Lung (tissue), 12 donors: ENCODE data around the gene AP3S2. TPM values are rescaled to one million over a fixed set of nuclear protein-coding genes. Genes with fewer than 3 reads are reported as not detected.

Source experiments
- ATAC-seq: fragments of 200-7000 bp; cut with Tn5 transposase; one replicate; pipeline ENCODE4 v1.9.1; 2020; ENCODE audit warnings: moderate number of reproducible peaks; ENCODE audit not compliant: insufficient read depth, low FRiP score
- DNase-seq, 3 donors: peaks; one replicate each; pipeline ENCODE4 v3.0.0-alpha.2; 2013 to 2017
- H3K27ac ChIP-seq, 2 donors: one replicate each; pipeline ENCODE4 v1.5.1; 2013; ENCODE audit warnings: mild to moderate bottlenecking in 2 of 2, moderate library complexity in 2 of 2, control low read depth in 1 of 2, inconsistent platforms in 1 of 2, low read depth in 1 of 2, low read length in 1 of 2
- H3K27me3 ChIP-seq, 3 donors: one replicate each; pipeline ENCODE4 v1.5.1; 2013; ENCODE audit warnings: low read length in 2 of 3; ENCODE audit not compliant: control insufficient read depth in 3 of 3, insufficient read depth in 3 of 3
- H3K36me3 ChIP-seq, 4 donors: one replicate each; pipeline ENCODE4 v1.5.1; 2013; ENCODE audit warnings: low read length in 4 of 4, mild to moderate bottlenecking in 1 of 4, moderate library complexity in 1 of 4; ENCODE audit not compliant: control insufficient read depth in 4 of 4, insufficient read depth in 4 of 4
- H3K4me1 ChIP-seq, 5 donors: one replicate each; pipeline ENCODE4 v1.5.1; 2013; ENCODE audit warnings: low read length in 5 of 5, mild to moderate bottlenecking in 2 of 5, moderate library complexity in 1 of 5; ENCODE audit not compliant: control insufficient read depth in 5 of 5, insufficient read depth in 5 of 5
- H3K4me3 ChIP-seq: one replicate; pipeline ENCODE4 v1.5.1; 2013; ENCODE audit warnings: mild to moderate bottlenecking, control low read depth, moderate library complexity
- H3K9ac ChIP-seq, 2 donors: one replicate each; pipeline ENCODE4 v1.5.1; 2013; ENCODE audit warnings: low read length in 2 of 2, control low read depth in 1 of 2; ENCODE audit not compliant: insufficient read depth in 1 of 2
- H3K9me3 ChIP-seq, 4 donors: one replicate each; pipeline ENCODE4 v1.5.1; 2013; ENCODE audit warnings: low read length in 3 of 4, mild to moderate bottlenecking in 1 of 4, moderate library complexity in 1 of 4; ENCODE audit not compliant: control insufficient read depth in 4 of 4, insufficient read depth in 3 of 4
- WGBS, 2 donors: extraction: QIAGEN DNeasy Blood & Tissue Kit; methylation state at CpG; one replicate each; pipeline ENCODE4 v1.1.7; 2013; 5-methylcytosine and 5-hydroxymethylcytosine counted together
- polyA plus RNA-seq, 2 donors: library from polyadenylated mRNA; stranded (reverse); fragments of 200-250 nt; gene quantifications; one replicate each; pipeline ENCODE4 v1.2.1, GENCODE V29; 2013
- total RNA-seq, 2 donors: library from RNA; depleted of rRNA in 1 of 2; stranded (reverse); fragments of >200 nt in 1 of 2; gene quantifications; one replicate each; pipeline ENCODE4 v1.2.1, GENCODE V29; 2014 to 2021
- TF ChIP-seq, protein P1 (sequence below): IDR thresholded peaks from 2 replicates; pipeline ENCODE4 v1.5.1; 2012; ENCODE audit warnings: mild to moderate bottlenecking; ENCODE audit errors: control extremely low read depth, extremely low read depth
- donor health status: control.
- donor health status: control.
- donor health status: Bipolar disorder and iron deficiency.
- donor health status: healthy.
- donor health status: DM: yes; HTN: yes; CAD: no.

The AP3S2 gene
- total and polyA plus RNA-seq, 4 donors, result 9.9 to 31.8 (median 25.9) TPM

DNA sequence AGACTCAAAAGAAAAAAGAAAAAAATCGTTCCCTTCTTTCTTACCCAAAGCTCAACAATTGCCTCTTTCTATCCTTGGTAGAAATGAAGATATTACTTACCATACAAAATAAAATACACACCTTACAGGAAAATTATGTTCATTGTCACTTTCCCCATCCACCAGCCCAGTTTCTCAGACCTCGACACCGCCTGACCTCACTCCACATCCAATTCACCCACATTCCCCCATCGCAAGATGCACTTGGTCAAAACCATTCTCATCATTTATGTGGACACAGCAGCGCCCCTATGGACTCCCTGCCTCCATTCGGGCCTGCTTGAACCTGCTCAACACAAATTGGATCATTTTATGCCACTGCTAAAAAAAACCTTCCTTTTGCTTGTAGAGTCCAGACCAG lies 86.1 kb downstream of the AP3S2 start:
- no peak overlapping the region for H3K9ac ChIP-seq
- WGBS, 2 donors, result 95 to 96% methylated on average over 6 of the region's 6 CpGs

DNA sequence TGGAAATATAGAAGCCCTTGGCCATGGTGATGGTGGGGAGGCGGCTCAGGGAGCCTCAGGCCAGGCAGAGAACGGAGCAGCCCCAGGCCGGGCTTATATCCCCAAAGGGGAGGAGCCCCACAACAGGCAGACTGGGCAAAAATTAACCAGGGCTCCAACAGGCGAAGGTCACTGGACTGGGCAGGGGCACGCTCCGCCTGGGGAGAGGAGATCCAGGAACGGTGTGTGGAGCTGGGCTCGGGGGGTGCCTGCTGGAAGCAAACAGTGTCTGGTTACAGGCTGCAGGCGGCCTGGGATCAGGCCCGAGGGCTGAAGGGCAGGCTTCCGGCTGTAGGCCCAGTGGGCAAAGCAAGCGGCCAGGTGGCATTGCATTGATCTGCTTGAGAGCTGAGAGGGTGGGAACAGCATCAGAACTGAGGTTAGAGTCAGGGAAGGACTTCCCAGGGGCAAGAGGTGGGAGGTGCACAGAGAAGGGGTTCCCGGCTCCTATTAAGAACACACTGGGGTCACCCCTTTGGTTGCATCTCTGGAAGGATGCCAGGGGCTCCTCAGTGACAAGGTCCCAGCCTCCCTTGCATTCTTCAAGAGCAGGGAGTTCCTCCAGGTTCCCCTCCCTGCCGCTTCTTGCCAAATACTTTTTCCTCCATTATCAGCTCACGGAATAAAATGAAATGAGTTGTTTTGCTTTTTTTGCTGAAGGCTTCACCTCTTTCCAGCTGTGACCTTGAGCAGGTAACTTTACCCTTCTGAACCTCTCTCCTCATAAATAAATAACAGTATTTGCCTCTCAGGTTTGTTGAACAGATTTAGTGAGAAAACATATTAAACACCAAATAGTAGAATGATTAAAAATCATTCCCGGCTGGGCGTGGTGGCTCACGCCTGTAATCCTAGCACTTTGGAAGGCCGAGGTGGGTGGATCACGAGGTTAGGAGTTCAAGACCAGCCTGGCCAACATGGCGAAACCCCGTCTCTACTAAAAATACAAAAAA lies 86.9 kb downstream of the AP3S2 start:
- WGBS, 2 donors, result 87% methylated on average over 22 of the region's 22 CpGs
- Histone ChIP-seq H3K9ac (no peak overlapping the region), H3K27me3 (no peaks in the 10 kb centered on the region), H3K36me3 (peaks cover 0 to 2% (median 0%) of the 10 kb centered on the region in 4 donors), H3K4me3 (no peak overlapping the region), H3K9me3 (no peaks in the 10 kb centered on the region), H3K4me1 (peaks cover 0 to 6% (median 0%) of the 10 kb centered on the region in 5 donors), H3K27ac (no peak overlapping the region)
- ATAC-seq, result no peak
- TF ChIP-seq, protein P1, sequence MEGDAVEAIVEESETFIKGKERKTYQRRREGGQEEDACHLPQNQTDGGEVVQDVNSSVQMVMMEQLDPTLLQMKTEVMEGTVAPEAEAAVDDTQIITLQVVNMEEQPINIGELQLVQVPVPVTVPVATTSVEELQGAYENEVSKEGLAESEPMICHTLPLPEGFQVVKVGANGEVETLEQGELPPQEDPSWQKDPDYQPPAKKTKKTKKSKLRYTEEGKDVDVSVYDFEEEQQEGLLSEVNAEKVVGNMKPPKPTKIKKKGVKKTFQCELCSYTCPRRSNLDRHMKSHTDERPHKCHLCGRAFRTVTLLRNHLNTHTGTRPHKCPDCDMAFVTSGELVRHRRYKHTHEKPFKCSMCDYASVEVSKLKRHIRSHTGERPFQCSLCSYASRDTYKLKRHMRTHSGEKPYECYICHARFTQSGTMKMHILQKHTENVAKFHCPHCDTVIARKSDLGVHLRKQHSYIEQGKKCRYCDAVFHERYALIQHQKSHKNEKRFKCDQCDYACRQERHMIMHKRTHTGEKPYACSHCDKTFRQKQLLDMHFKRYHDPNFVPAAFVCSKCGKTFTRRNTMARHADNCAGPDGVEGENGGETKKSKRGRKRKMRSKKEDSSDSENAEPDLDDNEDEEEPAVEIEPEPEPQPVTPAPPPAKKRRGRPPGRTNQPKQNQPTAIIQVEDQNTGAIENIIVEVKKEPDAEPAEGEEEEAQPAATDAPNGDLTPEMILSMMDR, result no peak
- no peak for DNase-seq

More for the DNA sequence above, 86.1 kb downstream of the AP3S2 start:
- peaks cover 0 to 2% (median 0%) of the 10 kb centered on the region in 4 donors for H3K36me3 ChIP-seq
- H3K9me3 ChIP-seq, result no peaks in the 10 kb centered on the region
- TF ChIP-seq, protein P1, result no peak
- H3K4me3 ChIP-seq, result no peak overlapping the region
- H3K27ac ChIP-seq, result no peak overlapping the region
- no peak for DNase-seq
- H3K27me3 ChIP-seq, result no peaks in the 10 kb centered on the region
- no peak for ATAC-seq
- H3K4me1 ChIP-seq, result peaks cover 0 to 6% (median 0%) of the 10 kb centered on the region in 5 donors

DNA sequence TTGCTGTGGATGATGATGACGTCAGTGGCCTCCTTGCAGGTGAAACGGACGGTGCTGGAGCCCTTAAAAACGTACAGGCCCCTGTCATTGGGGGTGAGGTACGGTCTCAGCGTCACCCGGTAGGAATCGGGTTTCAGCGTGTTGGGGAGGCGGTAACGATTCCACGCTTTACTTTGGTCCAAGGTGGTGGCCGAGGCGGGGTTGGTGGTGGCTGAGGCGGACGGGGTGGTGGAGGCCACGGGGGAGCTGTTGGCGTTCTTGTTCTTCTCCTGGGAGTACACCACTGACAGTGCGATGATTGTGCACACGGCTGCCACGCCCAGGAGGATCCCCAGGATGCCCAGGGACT lies 87.6 kb downstream of the AP3S2 start:
- no peak for DNase-seq

More for the DNA sequence above, 87.6 kb downstream of the AP3S2 start:
- ATAC-seq, result no peak
- 88% methylated on average over 21 of the region's 21 CpGs for WGBS, 2 donors
- H3K9ac ChIP-seq, result no peak overlapping the region
- no peaks in the 10 kb centered on the region for H3K27me3 ChIP-seq
- H3K9me3 ChIP-seq, result no peaks in the 10 kb centered on the region
- H3K4me1 ChIP-seq, result peaks cover 0 to 6% (median 0%) of the 10 kb centered on the region in 5 donors
- TF ChIP-seq, protein P1, result no peak
- H3K4me3 ChIP-seq, result no peak overlapping the region
- H3K36me3 ChIP-seq, result peaks cover 0 to 5% (median 0%) of the 10 kb centered on the region in 4 donors
- no peak overlapping the region for H3K27ac ChIP-seq
